Neuron (in vitro differentiated cells): ENCODE data around the gene CREB3L1.
"Not testable (repeated sequence)": the region's sequence is repeated elsewhere in the genome, so short reads cannot be mapped to it uniquely, and the experiment has no call there.

ENCODE experiments used
- H2AFZ ChIP-seq: one replicate; pipeline ENCODE4 v1.6.1; 2013; ENCODE audit warnings: low read depth, mild to moderate bottlenecking, inconsistent platforms, low read length, moderate library complexity
- H3K27me3 ChIP-seq: one replicate; pipeline ENCODE4 v1.6.1; 2013; ENCODE audit warnings: low read length; ENCODE audit not compliant: insufficient read depth
- H3K36me3 ChIP-seq: one replicate; pipeline ENCODE4 v1.6.1; 2013; ENCODE audit warnings: low read length; ENCODE audit not compliant: insufficient read depth
- H3K4me1 ChIP-seq: one replicate; pipeline ENCODE4 v1.6.1; 2013; ENCODE audit warnings: low read length; ENCODE audit not compliant: insufficient read depth
- H3K4me3 ChIP-seq: 2 replicates; pipeline ENCODE4 v1.5.1; 2013; ENCODE audit warnings: mild to moderate bottlenecking, low read length, moderate library complexity
- H3K9me3 ChIP-seq: one replicate; pipeline ENCODE4 v1.6.1; 2013; ENCODE audit warnings: low read length

The CREB3L1 gene

DNA sequence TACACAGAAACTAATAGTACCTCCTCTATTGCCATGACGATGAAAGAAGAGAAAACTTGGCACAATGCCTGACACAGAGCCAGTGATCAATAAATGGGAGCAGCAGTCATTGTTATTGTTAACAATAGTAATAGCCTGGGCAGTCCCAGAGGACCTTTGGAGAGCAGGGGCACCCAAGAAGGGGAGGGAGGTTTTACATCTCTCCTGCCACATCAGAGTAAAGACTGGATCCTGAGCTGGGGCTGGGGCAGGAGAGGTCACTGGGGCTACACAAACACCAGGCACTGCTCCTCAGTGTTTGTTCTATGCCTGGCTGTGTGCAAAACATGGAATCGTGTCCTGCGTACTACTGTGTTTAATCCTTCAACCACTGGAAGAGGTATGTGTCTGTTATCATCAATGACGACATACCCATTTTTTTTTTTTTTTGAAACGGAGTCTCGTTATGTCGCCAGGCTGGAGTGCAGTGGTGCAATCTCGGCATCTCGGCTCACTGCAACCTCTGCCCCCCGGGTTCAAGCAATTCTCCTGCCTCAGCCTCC is 25.0 kb upstream of the CREB3L1 start:
- Histone ChIP-seq H3K9me3 (no peaks in the 10 kb centered on the region), H3K36me3 (no peaks in the 10 kb centered on the region), H3K27me3 (no peaks in the 10 kb centered on the region), H3K4me1 (peaks cover 2% of the 10 kb centered on the region), H2AFZ (no peak overlapping the region), H3K4me3 (no peak overlapping the region)

DNA sequence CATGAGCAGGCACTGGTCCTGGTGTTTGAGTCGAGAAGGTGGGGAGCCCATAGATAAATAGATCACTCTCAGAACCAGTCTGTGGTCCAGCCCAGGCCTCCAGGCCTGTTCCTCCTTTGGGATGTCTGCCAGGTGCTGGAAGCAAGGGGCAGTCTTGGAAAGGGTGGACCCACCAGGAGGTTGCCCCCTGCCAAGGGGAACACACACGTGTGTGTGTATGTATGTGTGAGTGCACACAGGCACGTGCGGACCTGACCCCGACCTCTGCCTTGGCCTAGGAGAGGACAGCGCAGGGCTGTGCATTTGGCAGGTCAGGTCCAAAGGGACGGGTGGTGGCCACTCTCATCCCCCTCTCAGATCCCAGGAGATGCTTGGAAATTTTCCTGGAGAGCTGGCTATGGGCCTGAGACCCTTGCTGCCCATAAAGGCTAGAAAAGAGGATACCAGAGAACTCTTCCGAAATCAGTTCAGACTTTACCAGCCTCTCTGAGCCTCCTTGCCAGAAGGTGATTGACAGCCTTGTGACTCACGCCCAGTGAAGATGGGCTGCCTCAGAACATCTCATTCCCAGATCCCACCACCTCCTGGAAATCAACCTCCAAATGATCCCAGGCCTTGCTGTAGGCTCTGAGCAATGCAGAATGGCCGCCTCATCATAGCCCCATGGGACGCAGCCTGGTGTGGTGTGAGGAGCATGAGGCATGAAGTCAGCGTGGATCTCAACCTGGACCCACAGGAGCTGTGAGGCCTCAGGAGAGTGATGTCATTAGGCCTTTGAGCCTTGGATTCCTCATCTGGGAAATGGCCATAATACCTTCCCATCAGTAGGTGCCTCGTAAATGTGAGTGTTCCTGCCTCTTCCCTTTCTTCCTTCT is 24.0 kb upstream of the CREB3L1 start:
- Histone ChIP-seq H3K27me3 (no peaks in the 10 kb centered on the region), H3K36me3 (no peaks in the 10 kb centered on the region), H3K9me3 (no peaks in the 10 kb centered on the region), H2AFZ (no peak overlapping the region), H3K4me3 (no peak overlapping the region), H3K4me1 (peaks cover 1% of the 10 kb centered on the region)

DNA sequence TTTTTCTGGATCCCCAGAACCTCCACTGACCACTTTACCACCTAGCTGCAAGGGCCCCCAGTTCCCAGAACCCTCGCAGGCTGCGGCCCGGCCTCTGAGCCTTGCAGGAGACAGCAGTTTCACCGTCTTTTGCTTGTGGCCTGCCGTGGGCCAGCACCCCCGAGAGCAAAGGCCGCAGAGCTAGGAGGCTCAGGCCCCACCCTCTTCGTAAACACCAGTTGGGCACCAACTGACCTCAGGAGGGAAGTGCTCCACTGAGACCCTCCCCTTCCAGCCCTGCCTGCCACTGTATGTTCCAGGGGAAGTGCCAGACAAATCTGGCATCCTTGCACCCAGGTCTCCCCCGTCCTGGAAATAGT is 23.4 kb upstream of the CREB3L1 start:
- no peak overlapping the region for H3K4me3 ChIP-seq
- H3K27me3 ChIP-seq, result no peaks in the 10 kb centered on the region
- H3K9me3 ChIP-seq, result no peaks in the 10 kb centered on the region
- H3K36me3 ChIP-seq, result no peaks in the 10 kb centered on the region
- no peak overlapping the region for H2AFZ ChIP-seq
- no peaks in the 10 kb centered on the region for H3K4me1 ChIP-seq

DNA sequence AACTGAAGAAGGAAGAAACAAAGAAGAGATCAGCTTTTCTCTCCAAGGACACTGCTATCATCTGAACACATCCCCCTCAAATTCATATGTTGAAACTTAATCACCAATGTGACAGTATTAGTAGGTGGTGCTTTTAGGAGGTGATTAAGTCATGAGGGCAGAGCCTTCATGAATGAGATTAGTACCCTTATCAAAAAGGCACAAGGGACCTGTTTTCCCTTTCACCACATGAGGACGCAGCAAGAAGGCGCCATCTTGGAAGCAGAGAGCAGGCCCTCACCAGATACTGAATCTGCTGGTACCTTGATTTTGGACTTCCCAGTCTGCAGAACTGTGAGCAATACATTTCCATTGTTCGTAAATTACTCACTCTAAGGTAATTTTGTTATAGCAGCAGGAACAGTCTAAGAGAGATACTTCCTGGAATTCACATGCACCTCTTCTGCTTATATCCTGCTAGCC is 20.9 kb upstream of the CREB3L1 start:
- no peak overlapping the region for H3K4me3 ChIP-seq
- no peaks in the 10 kb centered on the region for H3K36me3 ChIP-seq
- H3K27me3 ChIP-seq, result no peaks in the 10 kb centered on the region
- H3K9me3 ChIP-seq, result no peaks in the 10 kb centered on the region
- peaks cover 5% of the 10 kb centered on the region for H3K4me1 ChIP-seq
- no peak overlapping the region for H2AFZ ChIP-seq

DNA sequence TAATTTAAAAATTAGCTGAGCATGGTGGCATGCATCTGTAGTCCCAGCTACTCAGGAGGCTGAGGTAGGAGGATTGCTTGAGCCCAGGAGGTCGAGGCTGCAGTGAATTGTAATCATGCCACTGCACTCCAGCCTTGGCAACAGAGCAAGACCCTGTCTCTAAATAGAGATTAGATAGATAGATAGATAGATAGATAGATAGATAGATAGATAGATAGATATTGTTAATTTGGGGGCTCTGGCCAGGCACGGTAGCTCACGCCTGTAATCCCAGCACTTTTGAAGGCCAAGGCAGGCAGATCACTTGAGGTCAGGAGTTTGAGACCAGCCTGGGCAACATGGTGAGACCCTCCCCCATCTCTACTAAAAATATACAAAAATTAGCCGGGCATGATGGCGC is 18.1 kb upstream of the CREB3L1 start:
- not testable (repeated sequence) for H3K9me3 ChIP-seq, H3K36me3 ChIP-seq, H2AFZ ChIP-seq, H3K4me3 ChIP-seq, H3K27me3 ChIP-seq, H3K4me1 ChIP-seq

DNA sequence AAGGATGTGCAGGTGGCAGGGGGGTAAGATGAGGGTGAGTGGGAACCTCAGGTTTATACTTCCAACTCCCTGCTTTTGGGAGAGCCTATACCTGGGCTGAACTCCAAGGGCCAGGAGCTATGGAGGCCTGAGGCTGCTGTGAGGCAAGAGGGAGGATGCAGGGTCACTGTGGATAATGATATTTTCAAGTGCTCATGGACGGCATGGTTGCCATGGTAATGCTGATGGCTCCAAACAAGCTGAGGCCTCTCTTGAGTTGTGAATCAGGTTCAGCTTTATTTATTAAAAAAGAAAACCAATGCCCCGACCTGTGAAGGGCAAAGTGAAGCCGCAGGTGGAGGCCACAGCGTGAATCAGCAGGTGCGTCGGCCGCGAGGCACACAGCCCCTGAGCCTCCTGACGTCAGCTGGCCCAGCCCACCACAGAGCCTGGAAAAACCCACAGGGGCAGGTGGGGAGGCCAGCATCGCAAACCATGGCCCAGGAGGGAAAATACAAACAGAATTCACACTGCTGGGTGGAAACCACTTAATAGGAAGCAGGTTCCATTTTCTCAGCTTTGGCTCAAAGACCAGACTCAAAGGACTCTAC is 17.4 kb upstream of the CREB3L1 start:
- Histone ChIP-seq H3K36me3 (no peaks in the 10 kb centered on the region), H3K4me1 (peaks cover 5% of the 10 kb centered on the region)

DNA sequence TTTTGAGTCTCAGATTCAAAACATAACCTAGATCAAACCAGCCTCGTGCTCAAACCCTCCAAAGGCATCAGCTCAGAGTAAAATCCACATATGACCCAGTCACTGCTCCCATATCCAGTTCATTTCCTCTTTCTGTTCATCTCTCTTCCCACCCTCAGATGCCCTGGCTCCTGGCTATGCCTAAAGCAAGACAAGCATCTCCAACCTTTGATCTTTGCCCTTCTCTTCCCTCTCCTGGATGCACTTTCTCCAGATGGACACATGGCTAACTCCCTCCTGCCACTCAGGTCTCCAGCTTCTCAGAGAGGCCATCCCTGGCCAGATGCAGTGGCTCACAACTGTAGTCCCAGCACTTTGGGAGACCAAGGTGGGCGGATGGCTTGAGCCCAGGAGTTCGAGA is 14.3 kb upstream of the CREB3L1 start:
- H3K36me3 ChIP-seq, result no peaks in the 10 kb centered on the region
- H3K4me1 ChIP-seq, result peaks cover 5% of the 10 kb centered on the region
- no peak overlapping the region for H2AFZ ChIP-seq

More for the DNA sequence above, 17.4 kb upstream of the CREB3L1 start:
- no peak overlapping the region for H3K4me3 ChIP-seq
- H3K9me3 ChIP-seq, result no peaks in the 10 kb centered on the region
- H2AFZ ChIP-seq, result no peak overlapping the region
- H3K27me3 ChIP-seq, result peaks cover under 1% of the 10 kb centered on the region

DNA sequence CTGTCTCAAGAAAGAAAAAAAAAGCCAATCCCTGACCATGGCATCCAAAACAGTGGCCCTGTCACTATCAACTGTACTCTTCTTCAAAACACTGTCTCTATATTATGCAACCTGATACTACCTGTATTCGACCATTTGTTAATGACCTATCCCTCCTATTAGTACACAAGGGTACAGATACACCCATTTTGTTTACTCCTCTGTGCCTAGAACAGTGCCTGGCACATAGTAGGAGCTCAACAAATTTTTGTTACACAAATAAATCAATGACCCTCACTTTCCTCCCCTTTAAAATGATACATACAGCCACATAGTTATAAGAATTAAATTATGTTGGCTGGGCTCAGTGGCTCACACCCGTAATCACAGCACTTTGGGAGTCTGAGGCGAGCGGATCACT is 13.4 kb upstream of the CREB3L1 start:
- H3K36me3 ChIP-seq, result no peaks in the 10 kb centered on the region
- H3K27me3 ChIP-seq, result peaks cover 4% of the 10 kb centered on the region
- H2AFZ ChIP-seq, result no peak overlapping the region
- no peaks in the 10 kb centered on the region for H3K9me3 ChIP-seq
- no peak overlapping the region for H3K4me3 ChIP-seq
- H3K4me1 ChIP-seq, result peaks cover 5% of the 10 kb centered on the region

More for the DNA sequence above, 14.3 kb upstream of the CREB3L1 start:
- H3K4me3 ChIP-seq, result no peak overlapping the region
- H3K27me3 ChIP-seq, result peaks cover 4% of the 10 kb centered on the region
- no peaks in the 10 kb centered on the region for H3K9me3 ChIP-seq

DNA sequence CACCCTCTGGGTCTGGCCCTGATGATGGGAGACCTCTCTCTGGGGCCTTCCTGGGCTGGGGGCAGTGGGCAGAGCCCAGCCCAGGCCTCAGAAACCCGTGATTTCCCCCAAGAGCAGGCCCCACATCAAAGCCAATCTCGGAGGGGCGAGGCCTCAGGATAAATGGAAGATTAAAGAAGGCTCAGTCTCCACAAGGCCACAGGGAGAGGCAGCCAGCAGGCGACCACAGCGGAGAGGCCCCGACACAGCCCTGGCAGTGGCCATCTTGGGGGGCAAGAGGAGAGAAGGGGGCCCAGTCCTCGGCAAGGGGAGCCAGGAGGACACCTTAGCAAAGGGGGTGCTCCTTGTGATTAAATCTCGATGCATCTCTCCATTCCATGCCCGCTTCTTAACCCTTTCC is 12.5 kb upstream of the CREB3L1 start:
- H2AFZ ChIP-seq, result no peak overlapping the region
- H3K9me3 ChIP-seq, result no peaks in the 10 kb centered on the region
- H3K4me3 ChIP-seq, result no peak overlapping the region
- H3K4me1 ChIP-seq, result peaks cover 2% of the 10 kb centered on the region
- H3K36me3 ChIP-seq, result no peaks in the 10 kb centered on the region
- peaks cover 4% of the 10 kb centered on the region for H3K27me3 ChIP-seq

DNA sequence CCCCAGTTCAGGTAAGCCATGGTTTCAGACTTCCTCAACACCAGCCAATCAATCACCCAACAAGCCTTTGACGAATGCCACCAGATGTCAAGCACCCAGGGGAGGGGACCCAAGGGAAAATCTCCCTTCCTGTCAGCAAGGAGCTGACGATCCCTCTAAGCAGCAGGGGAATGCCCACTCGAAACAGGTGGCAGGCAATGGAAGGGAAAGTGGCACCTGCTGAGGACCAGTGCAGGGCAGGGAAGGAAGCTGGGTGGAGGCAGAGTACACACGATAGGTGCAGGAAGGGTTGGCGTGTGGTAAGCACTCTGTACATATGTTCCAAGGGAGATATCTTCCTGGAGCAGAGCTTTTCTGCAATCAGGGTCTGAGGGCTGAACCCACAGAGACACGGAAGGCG is 11.7 kb upstream of the CREB3L1 start:
- no peaks in the 10 kb centered on the region for H3K9me3 ChIP-seq
- no peaks in the 10 kb centered on the region for H3K4me1 ChIP-seq
- no peak overlapping the region for H2AFZ ChIP-seq
- peaks cover 4% of the 10 kb centered on the region for H3K27me3 ChIP-seq
- no peak overlapping the region for H3K4me3 ChIP-seq
- no peaks in the 10 kb centered on the region for H3K36me3 ChIP-seq

DNA sequence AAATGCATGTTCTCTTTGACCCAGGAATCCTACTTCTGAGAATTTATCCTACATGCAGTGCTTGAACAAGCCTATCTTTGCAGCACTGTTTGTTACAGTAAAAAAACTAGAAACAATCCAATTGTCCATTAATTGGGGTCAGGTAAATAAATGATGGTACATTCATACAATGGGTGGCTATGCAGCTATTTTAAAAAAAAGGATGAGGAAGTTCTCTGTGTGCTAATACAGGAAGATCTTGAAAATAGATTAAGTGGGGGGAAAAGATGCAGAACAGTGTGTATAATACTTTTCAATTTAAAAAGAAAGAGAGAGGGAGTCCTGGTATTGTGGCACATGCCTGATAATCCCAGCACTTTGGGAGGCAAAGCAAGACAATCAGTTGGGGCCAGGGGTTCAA is 9.5 kb upstream of the CREB3L1 start:
- H3K36me3 ChIP-seq, result no peaks in the 10 kb centered on the region
- H3K4me3 ChIP-seq, result no peak overlapping the region
- H3K9me3 ChIP-seq, result no peaks in the 10 kb centered on the region
- no peaks in the 10 kb centered on the region for H3K4me1 ChIP-seq
- no peak overlapping the region for H2AFZ ChIP-seq
- peaks cover 23% of the 10 kb centered on the region for H3K27me3 ChIP-seq

DNA sequence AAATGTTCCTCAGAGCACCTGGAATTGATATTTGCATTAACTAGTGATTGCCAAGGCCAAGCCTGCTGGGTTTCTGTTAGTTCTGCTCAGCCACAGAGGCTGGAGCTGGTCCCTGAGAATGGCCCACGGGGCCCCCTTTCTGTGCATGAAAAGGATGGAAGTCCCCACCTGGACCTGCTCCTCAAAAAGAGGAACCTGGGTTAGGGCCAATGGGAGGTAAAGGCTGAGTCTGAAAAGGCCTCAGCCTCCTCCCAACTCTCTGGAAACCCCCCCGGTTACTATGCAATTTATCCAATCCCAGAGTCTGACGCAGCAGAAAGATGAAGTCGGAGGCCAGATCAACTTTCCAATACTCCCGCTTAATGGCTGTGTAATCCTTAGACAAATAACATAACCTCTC is 6.8 kb upstream of the CREB3L1 start:
- Histone ChIP-seq H3K9me3 (no peaks in the 10 kb centered on the region), H2AFZ (no peak overlapping the region), H3K27me3 (peaks cover 42% of the 10 kb centered on the region), H3K36me3 (no peaks in the 10 kb centered on the region), H3K4me3 (no peak overlapping the region), H3K4me1 (no peaks in the 10 kb centered on the region)

DNA sequence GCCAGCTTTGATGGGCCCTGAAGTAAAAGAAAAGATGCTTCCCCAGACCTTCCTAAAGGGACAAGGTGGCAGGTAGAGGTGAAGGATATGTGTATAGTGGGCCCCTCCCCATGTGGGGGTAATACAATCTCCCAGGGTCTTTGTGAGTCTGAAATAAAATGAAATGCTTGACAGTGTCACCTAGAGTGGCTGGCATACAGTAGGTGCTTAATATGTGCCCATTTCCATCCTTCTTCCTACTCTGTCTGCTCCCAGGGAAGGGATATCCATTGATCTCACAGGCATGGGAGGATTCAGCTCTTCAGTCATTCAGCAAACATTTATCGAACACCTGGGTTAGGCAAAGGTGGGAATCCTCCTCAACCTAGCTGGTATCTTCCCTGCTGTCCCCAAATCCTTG is 6.1 kb upstream of the CREB3L1 start:
- Histone ChIP-seq H3K9me3 (no peaks in the 10 kb centered on the region), H3K4me1 (no peaks in the 10 kb centered on the region), H3K27me3 (peaks cover 49% of the 10 kb centered on the region), H2AFZ (no peak overlapping the region), H3K36me3 (no peaks in the 10 kb centered on the region), H3K4me3 (no peak overlapping the region)
